ENCODE results near the gene ZNRF4. TPM values are rescaled to one million over a fixed set of nuclear protein-coding genes. Genes with fewer than 3 reads are reported as not detected.
"Not testable (repeated sequence)": the region's sequence is repeated elsewhere in the genome, so short reads cannot be mapped to it uniquely, and the experiment has no call there.

Gene ZNRF4
- polyA plus RNA-seq, 3 donors = not detected

GRCh38 chr19:5463959-5464358 lies 8.7 kb downstream of the ZNRF4 start:
- DNase-seq (ENCODE audit: extremely low read depth in 1 of 11, low read depth in 9 of 11, low spot score in 4 of 11) = no peak

- DNase-seq (ENCODE audit: extremely low read depth in 1 of 11, low read depth in 9 of 11, low spot score in 4 of 11) = no peak
These were observed 10.9 kb downstream of the ZNRF4 start for GRCh38 chr19:5466072-5466471.

DNA sequence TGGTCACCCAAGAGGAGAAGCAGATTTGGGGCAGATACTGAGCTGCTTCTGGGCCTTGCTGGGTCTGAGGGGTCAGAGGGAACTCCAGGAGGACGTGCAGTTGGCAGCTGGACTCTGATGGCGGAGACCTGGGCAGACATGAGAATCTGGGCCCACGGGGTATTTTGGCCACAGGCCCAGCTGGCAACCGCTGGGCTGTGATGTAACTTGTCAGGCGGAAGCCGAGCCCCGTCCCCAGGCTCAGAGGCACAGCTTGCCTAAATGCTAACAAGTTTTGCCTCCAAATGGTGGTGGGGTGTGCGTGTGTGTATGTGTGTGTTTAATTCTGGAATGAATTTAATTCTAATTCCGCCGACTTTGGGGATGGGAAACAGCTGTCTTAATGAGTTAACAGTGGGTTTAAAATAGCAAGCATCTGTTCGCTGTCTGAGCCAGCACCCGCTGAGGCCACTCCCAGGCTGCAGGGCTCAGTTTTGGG lies 11.6 kb downstream of the ZNRF4 start:
- DNase-seq (ENCODE audit: extremely low read depth in 1 of 11, low read depth in 9 of 11, low spot score in 4 of 11) = peak in 3 of 11 donors; percentile 20 to 33 (median 29)

GRCh38 chr19:5470264-5470671 lies 15.1 kb downstream of the ZNRF4 start:
- no peak for DNase-seq (ENCODE audit: extremely low read depth in 1 of 11, low read depth in 9 of 11, low spot score in 4 of 11)

DNA sequence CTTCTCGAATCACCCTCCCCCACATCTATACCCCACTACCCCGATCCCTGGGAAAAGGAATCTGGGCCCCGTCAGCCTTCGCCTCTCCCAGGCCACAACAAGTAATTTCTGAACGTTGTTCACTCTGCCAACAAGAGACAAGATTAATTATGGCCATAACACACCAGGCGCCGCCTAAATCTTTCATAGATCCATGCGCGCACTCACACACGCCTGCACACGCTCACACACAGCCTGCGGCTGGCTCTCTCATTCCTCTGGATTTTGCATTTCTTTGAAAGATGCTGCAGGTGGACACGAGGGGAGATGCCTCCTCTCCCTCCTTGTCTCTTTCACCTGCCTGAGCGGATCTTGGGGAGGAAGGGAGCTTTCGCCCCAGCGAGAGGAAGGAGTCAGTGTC lies 17.1 kb downstream of the ZNRF4 start:
- no peak for DNase-seq (ENCODE audit: extremely low read depth in 1 of 11, low read depth in 9 of 11, low spot score in 4 of 11)

- DNase-seq (ENCODE audit: extremely low read depth in 1 of 11, low read depth in 9 of 11, low spot score in 4 of 11) = no peak
These were observed 18.4 kb downstream of the ZNRF4 start for GRCh38 chr19:5473646-5474045.

DNA sequence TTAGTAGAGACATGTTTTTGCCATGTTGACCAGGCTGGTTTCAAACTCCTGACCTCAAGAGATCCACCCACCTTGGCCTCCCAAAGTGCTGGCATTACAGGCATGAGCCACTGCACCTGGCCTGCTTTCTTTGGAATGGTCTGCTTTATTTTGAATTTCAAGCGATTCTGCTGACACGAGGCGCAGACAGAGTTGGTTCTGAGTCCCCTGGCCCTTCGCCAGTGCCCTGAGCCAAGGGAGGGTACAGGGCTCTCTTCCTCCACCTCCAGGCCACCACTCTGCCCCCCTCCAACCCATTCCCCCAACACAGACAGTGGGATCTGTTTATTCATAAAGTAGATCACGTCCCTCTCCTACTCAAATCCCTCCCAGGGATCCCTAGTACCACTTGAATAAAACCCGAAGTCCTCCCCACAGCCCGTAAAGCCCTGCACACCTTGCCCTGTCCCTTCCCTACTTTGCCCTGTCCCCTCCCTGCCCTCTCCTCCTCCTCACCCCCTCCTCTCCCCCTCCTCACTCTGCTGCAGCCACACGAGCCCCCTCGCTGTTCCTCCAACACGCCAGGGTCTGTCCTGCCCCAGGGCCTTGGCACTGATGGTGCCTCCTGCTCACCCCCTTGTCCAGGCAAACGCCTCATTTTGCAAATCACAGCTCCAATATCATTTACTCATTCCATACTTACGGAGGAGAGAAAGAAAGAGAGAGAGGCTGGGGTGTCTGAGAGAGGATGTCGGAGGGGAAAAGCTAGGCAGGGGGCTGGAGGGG lies 22.4 kb downstream of the ZNRF4 start:
- no peak for DNase-seq (ENCODE audit: extremely low read depth in 1 of 11, low read depth in 9 of 11, low spot score in 4 of 11)

DNA sequence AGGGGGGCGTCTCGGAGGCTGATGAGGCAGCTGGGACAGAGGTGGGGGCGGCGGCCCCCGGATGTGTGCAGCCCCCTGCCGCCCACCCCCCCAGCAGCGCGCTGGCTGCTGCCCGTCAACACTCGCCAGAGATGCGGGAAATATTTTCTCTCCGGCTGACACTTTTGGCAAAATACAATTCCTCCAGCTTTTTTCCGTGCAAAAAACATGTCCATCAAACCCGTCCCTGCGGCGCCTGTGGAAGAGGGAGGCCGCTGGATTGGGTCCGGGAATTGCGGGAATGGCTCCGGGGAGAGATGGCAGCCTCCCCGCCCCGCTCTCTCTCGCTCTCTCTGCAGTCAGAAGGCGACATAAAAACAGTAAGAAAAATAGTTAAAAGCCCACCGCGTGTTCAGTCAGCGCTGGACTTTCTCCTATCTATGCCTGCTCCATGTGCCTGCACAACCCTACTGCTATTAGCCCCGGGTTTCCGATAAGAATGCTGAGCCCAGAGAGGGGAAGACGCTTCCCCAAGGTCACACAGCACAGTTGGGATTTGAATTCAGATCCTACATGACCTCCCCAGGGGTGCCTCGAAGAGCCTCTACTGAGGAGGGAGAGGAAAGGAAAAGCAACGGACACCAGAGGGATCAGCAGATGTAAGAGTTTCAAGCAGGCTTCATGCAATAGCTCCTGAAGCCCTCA lies 23.2 kb downstream of the ZNRF4 start:
- no peak for DNase-seq (ENCODE audit: extremely low read depth in 1 of 11, low read depth in 9 of 11, low spot score in 4 of 11)

- no peak for DNase-seq (ENCODE audit: extremely low read depth in 1 of 11, low read depth in 9 of 11, low spot score in 4 of 11)
These were observed 23.8 kb downstream of the ZNRF4 start for GRCh38 chr19:5478925-5479588.

GRCh38 chr19:5479958-5480357 lies 24.7 kb downstream of the ZNRF4 start:
- no peak for DNase-seq (ENCODE audit: extremely low read depth in 1 of 11, low read depth in 9 of 11, low spot score in 4 of 11)

DNA sequence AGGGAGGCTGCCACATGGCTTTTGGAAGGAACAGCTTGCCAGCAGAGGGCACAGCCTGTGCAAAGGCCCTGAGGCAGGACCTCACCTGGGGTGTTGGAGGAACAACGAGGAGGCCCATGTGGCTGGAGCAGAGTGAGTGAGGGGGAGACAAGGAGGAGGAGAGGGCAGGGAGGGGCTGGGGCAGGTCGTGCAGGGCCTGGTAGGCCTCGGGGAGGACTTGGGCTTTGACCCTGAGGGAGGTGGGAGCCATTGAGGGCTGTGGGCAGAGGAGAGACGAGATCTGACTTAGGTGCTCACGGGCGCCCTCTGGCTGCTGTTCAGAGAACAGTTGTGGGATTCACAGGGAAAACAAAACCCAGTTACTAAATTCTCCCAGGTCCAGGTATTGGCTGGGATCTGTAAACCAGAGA lies 25.2 kb downstream of the ZNRF4 start:
- DNase-seq (ENCODE audit: extremely low read depth in 1 of 11, low read depth in 9 of 11, low spot score in 4 of 11) = no peak

DNA sequence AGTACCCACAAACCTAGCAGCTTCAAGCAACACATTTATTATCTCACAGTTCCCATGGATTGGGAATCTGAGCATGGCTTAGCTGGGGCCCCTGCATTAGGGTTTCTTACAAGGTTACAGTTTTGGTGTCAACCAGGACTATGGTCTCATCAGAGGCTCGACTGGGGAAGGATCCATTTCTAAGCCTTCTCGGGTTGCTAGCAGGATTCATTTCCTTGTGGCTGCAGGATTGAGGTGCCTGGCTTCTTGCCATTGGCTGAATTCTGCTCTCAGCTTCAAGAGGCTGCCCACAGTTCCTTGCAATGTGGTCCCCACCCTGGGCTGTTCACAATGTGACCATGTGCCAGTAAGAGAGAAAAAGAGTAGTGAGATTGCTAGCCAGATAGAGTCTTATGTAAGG lies 26.7 kb downstream of the ZNRF4 start:
- no peak for DNase-seq (ENCODE audit: extremely low read depth in 1 of 11, low read depth in 9 of 11, low spot score in 4 of 11)

DNA sequence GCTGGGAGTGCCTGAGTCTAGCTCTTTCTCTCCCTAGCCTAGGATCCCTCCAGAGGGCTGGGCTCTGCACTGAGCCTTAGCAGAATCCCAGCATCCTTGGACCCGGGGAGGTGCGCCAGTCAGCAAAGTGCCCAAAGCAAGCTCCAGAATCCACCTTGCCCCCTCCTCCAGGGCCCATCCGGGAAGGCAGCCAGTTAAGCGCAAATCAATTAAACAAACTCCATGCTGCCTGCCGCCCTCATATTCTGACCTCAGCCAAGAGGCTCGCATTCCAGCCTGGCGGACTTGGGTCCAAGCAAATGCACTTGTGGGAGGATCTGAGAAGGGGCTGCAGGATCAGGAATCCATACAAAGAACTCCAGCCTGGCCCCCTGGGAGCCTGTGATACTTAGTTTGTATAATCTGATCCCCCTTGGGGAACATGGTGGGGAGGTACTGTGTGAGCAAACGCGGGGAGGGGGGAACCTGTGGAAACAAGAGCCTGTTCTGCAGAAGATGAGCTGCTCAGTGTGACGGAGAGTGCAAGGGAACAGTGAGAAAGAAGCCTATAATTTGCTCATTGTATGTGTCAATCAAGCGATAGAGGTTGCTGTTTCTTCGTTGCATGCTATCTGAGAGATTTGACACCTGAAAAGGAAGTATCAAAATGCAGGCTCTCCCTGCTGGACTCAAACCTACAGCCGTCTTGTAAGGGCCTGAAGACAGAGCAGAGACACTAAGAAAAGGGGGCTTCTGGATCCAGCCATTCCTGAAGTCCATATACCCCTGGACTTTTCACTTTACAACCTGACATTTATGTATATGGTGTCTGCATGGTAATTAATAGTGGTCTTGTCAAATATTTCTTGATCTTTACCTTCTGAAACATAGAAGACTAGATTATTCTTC lies 29.4 kb downstream of the ZNRF4 start:
- DNase-seq (ENCODE audit: extremely low read depth in 1 of 11, low read depth in 9 of 11, low spot score in 4 of 11) = peak in 3 of 11 donors; percentile 36 to 44 (median 43)

DNA sequence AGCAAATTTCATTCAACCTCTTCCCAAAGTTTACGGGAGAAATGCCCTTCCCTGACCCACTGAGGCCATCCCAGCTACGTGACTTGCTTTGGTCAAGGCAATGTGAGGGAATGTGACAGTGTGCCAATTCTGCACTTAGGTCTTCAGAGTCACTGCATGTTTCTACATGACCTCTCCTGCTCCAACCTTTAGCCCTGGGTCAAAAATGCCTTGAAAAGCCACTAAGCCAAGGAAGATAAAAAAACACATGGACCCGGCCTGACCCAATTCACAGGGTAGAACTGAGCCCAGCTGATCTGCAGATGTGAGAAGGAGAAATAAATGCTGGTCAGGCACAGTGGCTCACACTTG lies 30.0 kb downstream of the ZNRF4 start:
- no peak for DNase-seq (ENCODE audit: extremely low read depth in 1 of 11, low read depth in 9 of 11, low spot score in 4 of 11)

- not testable (repeated sequence) for DNase-seq (ENCODE audit: extremely low read depth in 1 of 11, low read depth in 9 of 11, low spot score in 4 of 11)
These were observed 30.4 kb downstream of the ZNRF4 start for GRCh38 chr19:5485658-5486057.

GRCh38 chr19:5487222-5487621 lies 32.0 kb downstream of the ZNRF4 start:
- no peak for DNase-seq (ENCODE audit: extremely low read depth in 1 of 11, low read depth in 9 of 11, low spot score in 4 of 11)

GRCh38 chr19:5489551-5489950 lies 34.3 kb downstream of the ZNRF4 start:
- no peak for DNase-seq (ENCODE audit: extremely low read depth in 1 of 11, low read depth in 9 of 11, low spot score in 4 of 11)

- no peak for DNase-seq (ENCODE audit: extremely low read depth in 1 of 11, low read depth in 9 of 11, low spot score in 4 of 11)
These were observed 36.3 kb downstream of the ZNRF4 start for GRCh38 chr19:5491565-5491964.

GRCh38 chr19:5492281-5492634 lies 37.0 kb downstream of the ZNRF4 start:
- DNase-seq (ENCODE audit: extremely low read depth in 1 of 11, low read depth in 9 of 11, low spot score in 4 of 11) = no peak
